Measurements from ENCODE around the gene SLC45A3.

DNA sequence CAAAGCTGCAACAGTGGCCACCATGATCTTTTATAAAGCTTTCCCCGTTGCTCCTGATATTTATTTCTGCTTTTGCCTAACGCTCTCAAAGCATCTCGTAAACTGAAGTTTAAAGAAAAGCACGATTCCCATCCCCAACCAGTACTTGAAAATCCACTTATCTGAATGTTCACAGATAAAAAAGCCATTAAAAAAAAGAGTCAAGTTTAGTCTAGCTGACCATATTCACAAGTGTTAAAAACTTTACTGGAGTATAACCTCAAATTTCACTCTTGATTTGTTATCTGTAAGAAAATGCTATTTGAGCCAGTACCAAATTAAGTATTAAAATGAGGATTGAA is 34.6 kb upstream of the SLC45A3 start:
- TF ChIP-seq, protein P1, sequence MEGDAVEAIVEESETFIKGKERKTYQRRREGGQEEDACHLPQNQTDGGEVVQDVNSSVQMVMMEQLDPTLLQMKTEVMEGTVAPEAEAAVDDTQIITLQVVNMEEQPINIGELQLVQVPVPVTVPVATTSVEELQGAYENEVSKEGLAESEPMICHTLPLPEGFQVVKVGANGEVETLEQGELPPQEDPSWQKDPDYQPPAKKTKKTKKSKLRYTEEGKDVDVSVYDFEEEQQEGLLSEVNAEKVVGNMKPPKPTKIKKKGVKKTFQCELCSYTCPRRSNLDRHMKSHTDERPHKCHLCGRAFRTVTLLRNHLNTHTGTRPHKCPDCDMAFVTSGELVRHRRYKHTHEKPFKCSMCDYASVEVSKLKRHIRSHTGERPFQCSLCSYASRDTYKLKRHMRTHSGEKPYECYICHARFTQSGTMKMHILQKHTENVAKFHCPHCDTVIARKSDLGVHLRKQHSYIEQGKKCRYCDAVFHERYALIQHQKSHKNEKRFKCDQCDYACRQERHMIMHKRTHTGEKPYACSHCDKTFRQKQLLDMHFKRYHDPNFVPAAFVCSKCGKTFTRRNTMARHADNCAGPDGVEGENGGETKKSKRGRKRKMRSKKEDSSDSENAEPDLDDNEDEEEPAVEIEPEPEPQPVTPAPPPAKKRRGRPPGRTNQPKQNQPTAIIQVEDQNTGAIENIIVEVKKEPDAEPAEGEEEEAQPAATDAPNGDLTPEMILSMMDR (IDR thresholded peaks at IDR 0.05) = no peak
- TF ChIP-seq, protein P2, sequence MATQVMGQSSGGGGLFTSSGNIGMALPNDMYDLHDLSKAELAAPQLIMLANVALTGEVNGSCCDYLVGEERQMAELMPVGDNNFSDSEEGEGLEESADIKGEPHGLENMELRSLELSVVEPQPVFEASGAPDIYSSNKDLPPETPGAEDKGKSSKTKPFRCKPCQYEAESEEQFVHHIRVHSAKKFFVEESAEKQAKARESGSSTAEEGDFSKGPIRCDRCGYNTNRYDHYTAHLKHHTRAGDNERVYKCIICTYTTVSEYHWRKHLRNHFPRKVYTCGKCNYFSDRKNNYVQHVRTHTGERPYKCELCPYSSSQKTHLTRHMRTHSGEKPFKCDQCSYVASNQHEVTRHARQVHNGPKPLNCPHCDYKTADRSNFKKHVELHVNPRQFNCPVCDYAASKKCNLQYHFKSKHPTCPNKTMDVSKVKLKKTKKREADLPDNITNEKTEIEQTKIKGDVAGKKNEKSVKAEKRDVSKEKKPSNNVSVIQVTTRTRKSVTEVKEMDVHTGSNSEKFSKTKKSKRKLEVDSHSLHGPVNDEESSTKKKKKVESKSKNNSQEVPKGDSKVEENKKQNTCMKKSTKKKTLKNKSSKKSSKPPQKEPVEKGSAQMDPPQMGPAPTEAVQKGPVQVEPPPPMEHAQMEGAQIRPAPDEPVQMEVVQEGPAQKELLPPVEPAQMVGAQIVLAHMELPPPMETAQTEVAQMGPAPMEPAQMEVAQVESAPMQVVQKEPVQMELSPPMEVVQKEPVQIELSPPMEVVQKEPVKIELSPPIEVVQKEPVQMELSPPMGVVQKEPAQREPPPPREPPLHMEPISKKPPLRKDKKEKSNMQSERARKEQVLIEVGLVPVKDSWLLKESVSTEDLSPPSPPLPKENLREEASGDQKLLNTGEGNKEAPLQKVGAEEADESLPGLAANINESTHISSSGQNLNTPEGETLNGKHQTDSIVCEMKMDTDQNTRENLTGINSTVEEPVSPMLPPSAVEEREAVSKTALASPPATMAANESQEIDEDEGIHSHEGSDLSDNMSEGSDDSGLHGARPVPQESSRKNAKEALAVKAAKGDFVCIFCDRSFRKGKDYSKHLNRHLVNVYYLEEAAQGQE (IDR thresholded peaks at IDR 0.05; ENCODE audit: insufficient read depth in 1 of 2, low read depth in 2 of 2, low read length in 1 of 2) = no peak
- no peak for TF ChIP-seq POLR2AphosphoS5 (IDR thresholded peaks at IDR 0.05; ENCODE audit: low read depth, low read length)
- TF ChIP-seq TCF7L2 (IDR thresholded peaks at IDR 0.05; ENCODE audit: low read depth, low read length) = no peak
- no peak for TF ChIP-seq SIN3A (IDR thresholded peaks at IDR 0.05; ENCODE audit: borderline replicate concordance, insufficient read depth, low read depth, low read length)

Measured in Panc1 (cell line).